Astrocyte of the cerebellum (primary cell): ENCODE results near the gene ARHGDIG.

ENCODE experiments used
- DNase-seq: peaks from one replicate; pipeline ENCODE4 v3.0.0-alpha.2; 2011; ENCODE audit warnings: low read depth
- H3K4me3 ChIP-seq: 2 replicates; pipeline ENCODE4 v1.5.1; 2011; ENCODE audit warnings: mild to moderate bottlenecking, low read depth, low read length, moderate library complexity
- CTCF ChIP-seq: IDR thresholded peaks from 2 replicates; pipeline ENCODE4 v1.5.1; 2012; ENCODE audit warnings: low read length, low read depth, moderate library complexity, mild to moderate bottlenecking; ENCODE audit errors: missing control alignments
- in situ Hi-C: cut with HindIII; loops from 2 replicates; pipeline ENCODE4 v1.10.0; 2017; ENCODE audit warnings: low sequenced_read_pairs

The ARHGDIG gene

GRCh38 chr16:287981-288920 is 7.9 kb downstream of the ARHGDIG start:
- no peak overlapping the region for H3K4me3 ChIP-seq
- DNase-seq, result no peak
- TF ChIP-seq CTCF, result no peak
- in situ Hi-C loops, result loop anchor here (5.0 kb wide), 1 partner anchor 41 kb away; no protein-coding TSS in a partner anchor

DNA sequence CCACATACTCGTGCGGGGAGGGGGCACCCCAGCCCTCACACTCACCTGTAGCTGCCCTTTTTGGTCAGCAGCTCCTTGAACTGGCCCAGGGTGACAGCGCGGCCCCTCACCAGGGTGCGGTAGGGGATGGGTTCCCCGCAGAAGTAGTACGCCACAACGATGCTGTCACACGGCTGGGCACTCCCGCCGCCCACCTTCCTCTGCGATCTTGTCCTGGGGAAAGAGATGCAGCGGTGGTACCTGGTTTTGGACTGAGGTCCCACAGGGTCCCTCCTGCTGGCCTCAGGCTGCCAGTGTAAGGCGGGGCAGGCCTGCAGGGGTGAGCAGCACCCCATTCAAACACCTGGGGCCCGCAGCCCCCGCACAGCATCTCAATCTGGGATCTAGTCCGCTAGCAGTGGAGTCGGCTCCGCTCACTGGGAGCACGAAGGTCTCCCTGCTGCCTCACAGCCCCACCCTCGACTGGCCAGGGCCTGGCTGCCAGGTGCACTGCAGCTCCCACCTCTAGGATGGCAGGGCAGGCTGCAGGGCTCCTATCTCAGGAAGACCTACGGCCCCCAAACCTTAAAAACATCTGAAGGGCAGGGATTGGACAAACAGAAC is 9.1 kb downstream of the ARHGDIG start:
- TF ChIP-seq CTCF, result no peak
- no peak overlapping the region for H3K4me3 ChIP-seq
- in situ Hi-C loops, result loop anchor here (5.0 kb wide), 1 partner anchor 42 kb away; no protein-coding TSS in a partner anchor
- DNase-seq, result no peak

DNA sequence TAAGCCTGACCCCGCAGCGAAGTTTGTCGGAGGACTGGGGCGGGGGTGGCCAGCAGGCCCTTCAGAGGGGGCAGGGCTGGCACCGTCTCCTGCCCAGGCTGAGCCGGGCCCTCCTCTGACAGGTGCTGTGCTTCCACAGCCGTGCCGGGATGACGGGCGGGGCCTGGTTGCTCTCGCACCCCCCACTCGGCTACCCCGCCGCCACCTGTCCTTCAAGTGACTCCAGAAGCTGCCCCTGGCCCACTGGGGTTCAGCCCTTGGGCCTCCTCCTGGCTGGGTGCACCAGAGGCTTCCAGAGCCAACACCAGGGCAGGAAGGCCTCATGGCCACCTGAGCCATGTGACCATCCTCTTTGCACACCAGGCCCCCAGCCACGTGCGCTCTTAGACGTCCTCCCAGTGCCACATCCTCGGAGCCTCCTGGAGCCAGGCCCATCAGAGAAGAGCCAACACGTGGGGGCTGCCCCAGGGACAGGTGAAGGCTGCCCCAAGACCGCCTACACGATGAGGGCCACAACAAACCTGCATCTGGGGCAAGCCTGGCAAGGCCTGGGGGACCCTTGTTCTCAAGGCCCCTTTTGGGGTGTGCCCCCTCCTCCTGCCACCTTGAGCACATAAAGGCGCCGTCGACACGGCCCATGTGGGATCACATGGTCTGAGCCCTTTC is 9.8 kb downstream of the ARHGDIG start:
- TF ChIP-seq CTCF, result no peak
- no peak for DNase-seq
- in situ Hi-C loops, result no loop called here

DNA sequence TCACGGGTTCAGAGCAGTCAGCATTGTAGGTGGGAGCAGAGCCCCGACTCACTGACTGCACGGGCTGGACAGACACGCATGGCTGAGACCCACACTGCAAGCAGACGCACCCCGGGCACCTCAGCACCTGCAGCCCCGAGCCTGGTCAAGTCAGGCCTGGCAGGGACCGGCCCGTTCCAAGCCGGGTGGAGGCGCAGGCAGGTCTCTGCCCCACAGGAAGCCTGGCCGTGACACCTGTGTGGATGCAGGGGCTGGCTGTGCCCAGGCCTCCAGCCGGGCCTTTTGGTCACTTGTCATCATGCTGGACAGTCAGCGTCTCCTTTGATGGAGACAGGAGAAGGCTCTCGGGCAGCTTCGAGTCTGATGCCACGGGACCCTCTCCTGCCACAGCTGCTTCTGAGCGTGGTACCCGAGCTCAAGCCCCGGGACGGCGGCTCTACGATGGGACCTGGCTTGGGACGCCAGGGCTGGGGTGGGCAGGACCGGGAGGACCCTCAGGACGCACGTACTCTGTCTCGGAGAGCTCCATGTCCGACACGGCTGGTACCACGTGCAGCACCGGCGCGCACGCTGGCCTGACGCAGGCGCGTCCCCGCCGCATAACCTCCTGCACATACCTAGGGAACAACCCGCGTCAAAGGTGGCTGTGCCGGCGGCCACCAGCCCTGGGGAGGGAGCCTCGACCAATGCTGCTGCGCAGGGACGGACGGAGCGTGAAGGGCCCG is 10.5 kb downstream of the ARHGDIG start:
- H3K4me3 ChIP-seq, result no peak overlapping the region
- in situ Hi-C loops, result no loop called here
- no peak for DNase-seq
- TF ChIP-seq CTCF, result no peak

More for the DNA sequence above, 9.8 kb downstream of the ARHGDIG start:
- H3K4me3 ChIP-seq, result no peak overlapping the region

DNA sequence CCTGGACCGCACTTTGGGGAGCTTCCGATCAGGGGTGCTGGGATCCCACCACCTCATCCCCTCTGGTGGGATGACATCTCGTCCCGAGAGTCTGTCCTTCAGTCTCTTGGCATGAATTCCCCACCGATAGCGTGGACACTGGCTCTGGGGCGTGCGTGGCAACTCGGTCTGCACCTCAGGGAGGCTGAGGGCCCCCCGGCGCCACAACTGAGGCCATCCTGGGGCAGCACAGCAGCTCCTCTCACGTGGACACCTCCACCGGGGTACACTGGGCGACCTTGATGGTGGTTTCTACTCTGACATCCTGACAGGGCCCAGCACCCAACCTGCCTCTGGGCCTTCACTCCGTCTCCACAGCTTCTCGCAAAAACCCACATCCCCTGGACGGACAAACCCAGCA is 11.1 kb downstream of the ARHGDIG start:
- in situ Hi-C loops, result no loop called here
- no peak overlapping the region for H3K4me3 ChIP-seq
- no peak for DNase-seq
- no peak for TF ChIP-seq CTCF

DNA sequence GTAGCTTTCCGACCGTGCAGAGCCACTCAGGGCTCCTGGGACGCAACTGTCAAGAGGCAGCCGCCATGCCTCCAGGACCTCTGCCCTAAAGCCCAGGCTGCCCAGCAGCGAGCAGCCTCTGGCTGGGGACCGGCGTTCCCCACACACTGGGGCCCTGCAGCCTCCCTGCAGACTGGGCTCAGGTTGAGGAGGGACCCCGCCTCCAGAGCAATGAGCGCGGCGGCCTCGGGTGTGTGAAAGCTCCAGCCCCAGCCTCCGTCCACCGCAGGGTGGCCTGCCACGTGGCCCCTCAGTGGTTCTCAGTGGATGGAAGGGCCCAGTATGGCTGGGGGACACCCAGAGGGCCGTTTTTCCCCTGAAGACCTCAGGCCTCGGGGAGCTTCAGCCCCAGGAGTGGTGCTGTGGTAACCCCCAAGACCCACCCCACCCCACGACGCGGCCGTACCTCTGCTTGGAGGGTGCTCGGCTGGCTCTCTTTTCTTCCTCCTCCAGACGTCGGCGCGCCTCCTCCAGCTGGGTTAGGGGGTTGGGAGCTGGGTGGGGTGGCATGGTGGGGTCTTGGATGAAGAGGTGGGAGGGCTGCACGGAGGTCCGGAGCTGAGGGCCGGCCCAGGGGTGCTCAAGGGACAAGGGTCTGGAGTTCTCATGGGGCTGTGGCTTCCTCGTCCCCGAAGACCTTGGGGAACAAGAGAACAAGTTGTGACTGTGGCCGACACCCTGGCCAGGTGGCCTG is 12.8 kb downstream of the ARHGDIG start:
- no peak for DNase-seq
- no peak overlapping the region for H3K4me3 ChIP-seq
- no peak for TF ChIP-seq CTCF
- in situ Hi-C loops, result no loop called here
